BJ (cell line): ENCODE measurements around the gene SLTM. TPM values are rescaled to one million over a fixed set of nuclear protein-coding genes. Genes with fewer than 3 reads are reported as not detected.

Experiments used
- CTCF ChIA-PET: fragments of 350-600 bp; formaldehyde crosslinking; extraction: SDS; loops from one replicate; lab custom pipeline; 2021; ENCODE audit warnings: antibody characterized with exemption, inconsistent platforms; lab: Yijun Ruan, JAX
- POLR2A ChIA-PET: fragments of 300-600 bp; sonication (Branson Sonifier 250); formaldehyde crosslinking; extraction: SDS; loops from one replicate; lab custom pipeline; 2021; ENCODE audit warnings: antibody characterized with exemption; lab: Charles Lee
- DNase-seq: peaks from one replicate; pipeline ENCODE4 v3.0.0-alpha.2; 2011; ENCODE audit warnings: low read depth
- H3K27me3 ChIP-seq: 2 replicates; pipeline ENCODE4 v1.6.0; 2011; ENCODE audit warnings: low read length; ENCODE audit not compliant: control insufficient read depth, insufficient read depth
- H3K36me3 ChIP-seq: 2 replicates; pipeline ENCODE4 v1.5.1; 2011; ENCODE audit warnings: low read length; ENCODE audit not compliant: control insufficient read depth, insufficient read depth
- H3K4me3 ChIP-seq: 2 replicates; pipeline ENCODE4 v1.5.1; 2011; ENCODE audit warnings: low read depth, mild to moderate bottlenecking, control low read depth, low read length
- polyA plus RNA-seq: library from polyadenylated mRNA; depleted of rRNA; stranded (reverse); fragments of >200 nt; gene quantifications from 2 replicates; pipeline ENCODE4 v1.2.3, GENCODE V29; 2011
- TF ChIP-seq, protein P1 (sequence below): IDR thresholded peaks from 2 replicates; pipeline ENCODE4 v1.5.1; 2011; ENCODE audit warnings: low read depth, mild to moderate bottlenecking, control low read depth, inconsistent platforms, low read length, moderate library complexity; ENCODE audit not compliant: insufficient read depth

The SLTM gene
- polyA plus RNA-seq, 1 experiment = 14.3 TPM

DNA sequence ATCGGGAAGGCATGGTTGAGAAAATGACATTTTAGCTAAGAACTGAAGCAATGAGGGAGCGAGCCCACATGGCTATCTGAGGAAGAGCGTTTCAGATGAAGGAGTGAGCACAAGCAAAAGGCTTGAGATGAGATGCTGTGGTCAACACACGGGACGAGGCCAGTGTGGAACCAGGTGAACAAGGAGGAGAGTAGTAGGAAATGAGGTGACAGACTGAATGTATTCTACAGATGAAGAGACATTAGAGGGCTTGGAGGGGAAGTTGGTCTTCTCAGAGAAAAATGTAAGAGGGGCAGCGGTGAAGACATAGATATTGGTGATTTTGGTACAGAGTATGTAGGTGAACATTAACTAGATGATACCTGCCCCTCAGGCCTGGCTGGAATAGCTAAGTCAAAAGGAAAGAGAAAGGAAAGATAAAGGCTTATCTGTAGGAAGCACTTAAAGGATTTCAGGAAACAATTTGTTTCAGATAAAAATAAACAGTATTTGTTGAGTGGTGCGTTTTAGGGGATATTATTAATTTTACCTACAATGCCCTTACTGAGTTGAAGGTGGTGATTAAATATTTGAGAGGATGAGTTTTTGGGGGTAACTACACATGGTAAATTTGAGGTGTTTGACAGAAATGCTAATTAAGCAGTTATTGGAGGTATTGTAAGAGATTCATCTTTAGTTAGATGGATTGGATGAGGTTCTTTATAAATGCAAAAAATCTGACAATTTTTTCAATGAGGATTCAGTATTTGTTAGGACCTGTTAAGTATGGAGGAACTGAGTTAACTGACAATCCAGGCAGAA, 57.0 kb downstream of the SLTM start:
- Histone ChIP-seq H3K27me3 (no peaks in the 10 kb centered on the region), H3K4me3 (no peak overlapping the region), H3K36me3 (peaks cover 4% of the 10 kb centered on the region)
- TF ChIP-seq, protein P1, sequence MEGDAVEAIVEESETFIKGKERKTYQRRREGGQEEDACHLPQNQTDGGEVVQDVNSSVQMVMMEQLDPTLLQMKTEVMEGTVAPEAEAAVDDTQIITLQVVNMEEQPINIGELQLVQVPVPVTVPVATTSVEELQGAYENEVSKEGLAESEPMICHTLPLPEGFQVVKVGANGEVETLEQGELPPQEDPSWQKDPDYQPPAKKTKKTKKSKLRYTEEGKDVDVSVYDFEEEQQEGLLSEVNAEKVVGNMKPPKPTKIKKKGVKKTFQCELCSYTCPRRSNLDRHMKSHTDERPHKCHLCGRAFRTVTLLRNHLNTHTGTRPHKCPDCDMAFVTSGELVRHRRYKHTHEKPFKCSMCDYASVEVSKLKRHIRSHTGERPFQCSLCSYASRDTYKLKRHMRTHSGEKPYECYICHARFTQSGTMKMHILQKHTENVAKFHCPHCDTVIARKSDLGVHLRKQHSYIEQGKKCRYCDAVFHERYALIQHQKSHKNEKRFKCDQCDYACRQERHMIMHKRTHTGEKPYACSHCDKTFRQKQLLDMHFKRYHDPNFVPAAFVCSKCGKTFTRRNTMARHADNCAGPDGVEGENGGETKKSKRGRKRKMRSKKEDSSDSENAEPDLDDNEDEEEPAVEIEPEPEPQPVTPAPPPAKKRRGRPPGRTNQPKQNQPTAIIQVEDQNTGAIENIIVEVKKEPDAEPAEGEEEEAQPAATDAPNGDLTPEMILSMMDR = no peak
- POLR2A ChIA-PET = no interaction called here
- CTCF ChIA-PET = interaction anchor here (0.9 kb wide), 1 partner anchor 10 kb away, joined by 4 read pairs; no protein-coding TSS in a partner anchor
- DNase-seq = no peak

DNA sequence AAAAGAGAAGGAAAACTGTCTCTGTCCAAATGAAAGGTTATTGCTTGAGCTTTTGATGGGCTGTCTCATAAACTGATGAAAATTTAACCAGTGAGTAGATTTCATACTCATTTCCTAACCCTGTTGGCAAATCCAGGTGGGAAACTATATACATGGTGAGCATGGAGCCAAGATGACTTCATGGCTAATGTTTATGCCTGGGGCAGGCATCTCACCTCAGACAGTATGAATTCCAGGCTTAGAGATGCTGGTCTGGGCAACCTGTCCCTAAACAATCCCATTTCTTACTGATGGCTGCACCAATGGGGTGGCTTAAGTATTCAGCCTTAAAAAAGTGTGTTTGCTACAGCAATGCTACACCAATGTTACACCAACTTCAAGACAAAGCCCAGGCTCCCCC, 58.1 kb downstream of the SLTM start:
- Histone ChIP-seq H3K27me3 (no peaks in the 10 kb centered on the region), H3K4me3 (no peak overlapping the region), H3K36me3 (peaks cover 3% of the 10 kb centered on the region)
- DNase-seq = no peak
- ChIA-PET POLR2A (no interaction called here), CTCF (no interaction called here)
- TF ChIP-seq, protein P1 = no peak

DNA sequence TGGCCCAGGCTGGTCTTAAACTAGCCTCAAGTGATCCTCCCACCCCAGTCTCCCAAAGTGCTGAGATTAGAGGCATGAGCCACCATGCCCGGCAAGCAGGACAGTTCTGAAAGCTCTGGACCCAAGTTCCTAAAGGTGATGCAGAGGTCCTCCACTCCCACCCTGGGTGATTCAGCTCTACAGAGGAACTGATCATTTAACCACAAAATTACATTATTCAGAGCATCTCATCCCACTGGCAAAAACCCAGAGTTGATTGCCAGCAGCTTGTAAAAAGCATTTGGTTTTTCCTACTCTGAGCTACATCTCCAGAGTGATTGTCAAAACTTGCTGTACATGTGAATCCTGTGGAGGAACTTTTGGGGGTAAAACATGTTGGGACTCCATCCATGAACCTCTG, 60.2 kb downstream of the SLTM start:
- POLR2A ChIA-PET = no interaction called here
- DNase-seq = peak; percentile 12
- CTCF ChIA-PET = interaction anchor here (0.9 kb wide), 1 partner anchor 58 kb away, joined by 3 read pairs; no protein-coding TSS in a partner anchor

DNA sequence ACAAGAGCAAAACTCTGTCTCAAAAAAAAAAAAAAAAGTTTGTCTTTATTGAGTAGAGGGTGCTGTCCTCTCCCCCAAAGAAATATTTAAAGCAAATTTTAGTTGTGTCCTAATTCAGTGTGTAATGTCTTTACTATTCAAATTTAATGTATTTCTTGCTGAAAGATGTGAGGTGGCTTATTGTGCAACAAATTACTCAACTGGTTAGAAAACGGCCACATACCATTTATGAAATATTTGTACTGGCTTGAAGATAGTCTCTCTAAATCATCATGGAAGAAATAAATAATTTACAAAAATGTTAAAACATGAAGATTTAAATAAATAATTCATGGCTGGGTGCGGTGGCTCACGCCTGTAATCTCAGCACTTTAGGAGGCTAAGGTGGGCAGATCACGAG, 63.0 kb downstream of the SLTM start:
- TF ChIP-seq, protein P1 = no peak
- CTCF ChIA-PET = interaction anchor here (0.6 kb wide), 2 partner anchors 297 to 640 kb away, joined by 3 read pairs; no protein-coding TSS in a partner anchor
- no peak for DNase-seq
- Histone ChIP-seq H3K36me3 (no peaks in the 10 kb centered on the region), H3K27me3 (no peaks in the 10 kb centered on the region), H3K4me3 (no peak overlapping the region)
- POLR2A ChIA-PET = no interaction called here

More for the DNA sequence above, 60.2 kb downstream of the SLTM start:
- no peaks in the 10 kb centered on the region for H3K27me3 ChIP-seq
- H3K36me3 ChIP-seq = no peaks in the 10 kb centered on the region
- TF ChIP-seq, protein P1 = no peak
- no peak overlapping the region for H3K4me3 ChIP-seq

DNA sequence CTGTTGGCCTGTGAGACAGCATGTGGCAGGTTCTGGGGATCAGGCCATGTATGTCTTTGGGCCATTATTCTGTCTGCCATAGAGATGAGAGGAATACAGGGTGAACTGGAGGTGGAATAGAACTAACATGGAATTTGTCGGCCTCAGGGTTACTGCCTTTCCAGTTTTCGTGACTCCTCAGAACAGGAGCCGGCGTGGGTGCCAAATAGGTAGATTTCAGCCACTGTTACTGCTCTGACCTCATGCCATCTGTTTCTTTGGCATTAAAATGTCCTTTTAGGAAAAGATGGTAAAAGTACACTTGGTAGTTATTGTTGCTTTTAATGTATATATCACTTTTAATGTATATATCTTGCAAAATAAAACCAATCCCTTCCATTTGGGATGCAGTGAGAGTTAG, 65.6 kb downstream of the SLTM start:
- Histone ChIP-seq H3K4me3 (no peak overlapping the region), H3K36me3 (no peaks in the 10 kb centered on the region), H3K27me3 (no peaks in the 10 kb centered on the region)
- ChIA-PET CTCF (no interaction called here), POLR2A (no interaction called here)
- no peak for DNase-seq
- TF ChIP-seq, protein P1 = no peak
